ENCODE measurements around the gene BNC1.

- TF ChIP-seq CTCF (IDR thresholded peaks at IDR 0.05) (no peak), ZFX (IDR thresholded peaks at IDR 0.05; ENCODE audit: borderline replicate concordance) (no peak)
Observed at GRCh38 chr15:83249030-83249343, 35.5 kb downstream of the BNC1 start.
